ENCODE results near the gene MED13.

- TF ChIP-seq CTCF (IDR thresholded peaks at IDR 0.05) (no peak), POLR2AphosphoS5 (IDR thresholded peaks at IDR 0.05) (no peak), POLR2A (IDR thresholded peaks at IDR 0.05) (no peak), EP300 (IDR thresholded peaks at IDR 0.05) (no peak)
These were observed 64.9 kb downstream of the MED13 start for GRCh38 chr17:62000186-62000585.

Measured in gastroesophageal sphincter (tissue), 3 donors.